Neural progenitor cell (in vitro differentiated cells): ENCODE measurements around the gene RAG1. TPM values are rescaled to one million over a fixed set of nuclear protein-coding genes. Genes with fewer than 3 reads are reported as not detected.

Experiments
- DNase-seq: peaks from one replicate; pipeline ENCODE4 v3.0.0-alpha.2; 2016; ENCODE audit warnings: low spot score
- H2AFZ ChIP-seq: fragments of 200-600 bp; sonication (generic); replicated peaks from 2 replicates; pipeline ENCODE4 v1.6.1; 2016; ENCODE audit warnings: antibody characterized with exemption
- H3F3A ChIP-seq: fragments of 200-600 bp; sonication (generic); 2 replicates; pipeline ENCODE4 v1.6.1; 2016; ENCODE audit warnings: antibody characterized with exemption, low read depth
- H3K27ac ChIP-seq: fragments of 200-600 bp; sonication (generic); 2 replicates; pipeline ENCODE4 v1.5.1; 2016; ENCODE audit warnings: mild to moderate bottlenecking
- H3K27me3 ChIP-seq: fragments of 200-600 bp; sonication (generic); 2 replicates; pipeline ENCODE4 v1.6.1; 2016; ENCODE audit warnings: mild to moderate bottlenecking, moderate library complexity
- H3K36me3 ChIP-seq: fragments of 200-600 bp; sonication (generic); 2 replicates; pipeline ENCODE4 v1.5.1; 2016
- H3K4me1 ChIP-seq: fragments of 200-600 bp; sonication (generic); 2 replicates; pipeline ENCODE4 v1.6.1; 2016; ENCODE audit warnings: mixed run types
- H3K4me2 ChIP-seq: fragments of 200-600 bp; sonication (generic); 2 replicates; pipeline ENCODE4 v1.6.1; 2016
- H3K4me3 ChIP-seq: fragments of 200-600 bp; sonication (generic); 2 replicates; pipeline ENCODE4 v1.5.1; 2016
- H3K79me2 ChIP-seq: fragments of 200-600 bp; sonication (generic); 2 replicates; pipeline ENCODE4 v1.6.1; 2016; ENCODE audit warnings: low read depth
- H3K9ac ChIP-seq: fragments of 200-600 bp; sonication (generic); 2 replicates; pipeline ENCODE4 v1.6.1; 2016
- H3K9me3 ChIP-seq: fragments of 200-600 bp; sonication (generic); 2 replicates; pipeline ENCODE4 v1.5.1; 2016; ENCODE audit warnings: low read depth
- H4K20me1 ChIP-seq: fragments of 200-600 bp; sonication (generic); 2 replicates; pipeline ENCODE4 v1.6.1; 2016; ENCODE audit warnings: low read depth
- H3K27ac Mint-ChIP-seq: 3 replicates; pipeline ENCODE4 v1.8.0; 2021; ENCODE audit warnings: mixed read lengths
- H3K27me3 Mint-ChIP-seq: 2 replicates; pipeline ENCODE4 v1.8.0; 2022; ENCODE audit warnings: low read depth, mild to moderate bottlenecking, inconsistent platforms, moderate library complexity, mixed read lengths; ENCODE audit not compliant: insufficient read depth
- H3K36me3 Mint-ChIP-seq: 3 replicates; pipeline ENCODE4 v1.8.0; 2021; ENCODE audit warnings: mixed read lengths
- H3K4me1 Mint-ChIP-seq: 3 replicates; pipeline ENCODE4 v1.8.0; 2021; ENCODE audit warnings: mixed read lengths
- H3K4me3 Mint-ChIP-seq: 3 replicates; pipeline ENCODE4 v1.8.0; 2021; ENCODE audit warnings: mild to moderate bottlenecking, moderate library complexity, mixed read lengths
- H3K9me3 Mint-ChIP-seq: 3 replicates; pipeline ENCODE4 v1.8.0; 2020; ENCODE audit warnings: mixed read lengths
- CTCF ChIP-seq: fragments of 200-600 bp; sonication (generic); IDR thresholded peaks from 2 replicates; pipeline ENCODE4 v1.5.1; 2017; ENCODE audit warnings: antibody characterized with exemption, mild to moderate bottlenecking
- EZH2 ChIP-seq: fragments of 200-600 bp; sonication (generic); IDR thresholded peaks from 2 replicates; pipeline ENCODE4 v1.6.1; 2017; ENCODE audit warnings: antibody characterized with exemption, mild to moderate bottlenecking, moderate library complexity
- EZH2phosphoT487 ChIP-seq: fragments of 200-600 bp; sonication (generic); IDR thresholded peaks from 2 replicates; pipeline ENCODE4 v1.6.1; 2017; ENCODE audit warnings: antibody characterized with exemption
- total RNA-seq: library from RNA; depleted of rRNA; stranded (reverse); fragments of >200 nt; gene quantifications from 2 replicates; pipeline ENCODE4 v1.2.3, GENCODE V29; 2015; ENCODE audit warnings: low replicate concordance

Gene RAG1
- total RNA-seq, 1 donor from 2014 or later = 0.84 TPM

- Histone ChIP-seq H3K27me3 (no peaks in the 10 kb centered on the region), H2AFZ (no peak overlapping the region), H3F3A (no peaks in the 10 kb centered on the region), H3K9ac (no peak overlapping the region), H3K9me3 (no peaks in the 10 kb centered on the region), H3K4me1 (no peaks in the 10 kb centered on the region), H3K27ac (no peak overlapping the region), H3K4me3 (no peak overlapping the region), H4K20me1 (no peaks in the 10 kb centered on the region), H3K36me3 (no peaks in the 10 kb centered on the region), H3K4me2 (no peak overlapping the region), H3K79me2 (no peaks in the 10 kb centered on the region)
- no peak for TF ChIP-seq CTCF
- TF ChIP-seq EZH2phosphoT487 = no peak
- TF ChIP-seq EZH2 = no peak
- Mint-ChIP-seq H3K27ac (no peak overlapping the region), H3K4me1 (no peaks in the 10 kb centered on the region), H3K36me3 (no peaks in the 10 kb centered on the region), H3K4me3 (no peak overlapping the region), H3K9me3 (peaks cover under 1% of the 10 kb centered on the region), H3K27me3 (no peaks in the 10 kb centered on the region)
- no peak for DNase-seq
Observed at GRCh38 chr11:36618363-36619047, 50.7 kb downstream of the RAG1 start.

DNA sequence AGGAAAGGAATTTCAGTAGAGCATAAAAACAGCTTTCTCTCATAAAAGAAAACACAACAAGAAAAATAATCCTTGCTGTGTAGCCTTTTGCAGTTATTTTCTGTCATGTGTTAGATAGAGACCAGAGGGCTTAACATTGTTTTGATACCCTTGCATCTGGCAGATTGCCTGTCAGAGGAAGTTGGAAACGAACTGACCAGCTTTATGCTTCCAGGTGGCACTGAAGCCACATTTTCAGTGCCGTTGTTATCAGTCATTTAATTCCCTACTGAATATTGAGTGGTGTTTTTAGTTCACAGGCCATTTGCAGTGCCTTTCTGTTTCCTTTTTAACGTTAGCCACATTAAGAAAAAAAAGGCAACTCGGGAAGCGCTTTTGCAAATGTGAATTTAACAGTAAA is 51.7 kb downstream of the RAG1 start:
- no peaks in the 10 kb centered on the region for H3K4me1 Mint-ChIP-seq
- no peak overlapping the region for H2AFZ ChIP-seq
- no peak overlapping the region for H3K4me3 Mint-ChIP-seq
- H3K27me3 ChIP-seq = no peaks in the 10 kb centered on the region
- no peak overlapping the region for H3K4me2 ChIP-seq
- no peaks in the 10 kb centered on the region for H3K9me3 Mint-ChIP-seq
- H3K9ac ChIP-seq = no peak overlapping the region
- H3K4me1 ChIP-seq = no peaks in the 10 kb centered on the region
- no peaks in the 10 kb centered on the region for H3K36me3 Mint-ChIP-seq
- no peaks in the 10 kb centered on the region for H3F3A ChIP-seq
- no peaks in the 10 kb centered on the region for H3K36me3 ChIP-seq
- no peaks in the 10 kb centered on the region for H3K27me3 Mint-ChIP-seq
- no peak overlapping the region for H3K27ac Mint-ChIP-seq
- H4K20me1 ChIP-seq = no peaks in the 10 kb centered on the region
- H3K9me3 ChIP-seq = no peaks in the 10 kb centered on the region
- no peak for DNase-seq
- H3K4me3 ChIP-seq = no peak overlapping the region
- H3K27ac ChIP-seq = no peak overlapping the region
- H3K79me2 ChIP-seq = no peaks in the 10 kb centered on the region
- TF ChIP-seq EZH2 (no peak), CTCF (no peak), EZH2phosphoT487 (no peak)

DNA sequence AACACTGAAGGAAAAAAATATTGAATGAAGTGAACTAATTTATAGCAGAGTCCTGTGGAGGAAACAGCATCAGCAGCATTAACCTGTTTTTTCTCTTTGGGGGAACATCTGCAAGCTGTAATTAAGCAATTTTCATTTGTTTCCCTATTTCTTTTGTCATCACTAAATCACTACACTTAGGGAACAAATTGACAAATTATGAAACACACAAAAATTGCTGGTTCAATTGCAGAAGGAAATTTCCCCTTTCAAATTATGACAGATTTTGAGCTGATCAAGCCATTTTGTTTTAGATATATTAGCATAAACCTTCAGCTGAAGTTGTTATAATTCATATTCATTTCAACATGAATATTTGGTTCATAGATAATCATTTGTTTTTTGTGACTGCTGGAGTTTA is 52.4 kb downstream of the RAG1 start:
- Histone ChIP-seq H2AFZ (no peak overlapping the region), H3K4me2 (no peak overlapping the region), H3F3A (no peaks in the 10 kb centered on the region), H3K27ac (no peak overlapping the region), H3K9ac (no peak overlapping the region), H3K4me1 (no peaks in the 10 kb centered on the region), H3K9me3 (no peaks in the 10 kb centered on the region), H3K79me2 (no peaks in the 10 kb centered on the region), H3K4me3 (no peak overlapping the region), H4K20me1 (no peaks in the 10 kb centered on the region), H3K27me3 (no peaks in the 10 kb centered on the region), H3K36me3 (no peaks in the 10 kb centered on the region)
- DNase-seq = no peak
- Mint-ChIP-seq H3K4me1 (no peaks in the 10 kb centered on the region), H3K27ac (no peak overlapping the region), H3K9me3 (no peaks in the 10 kb centered on the region), H3K36me3 (no peaks in the 10 kb centered on the region), H3K27me3 (no peaks in the 10 kb centered on the region), H3K4me3 (no peak overlapping the region)
- TF ChIP-seq EZH2 (no peak), EZH2phosphoT487 (no peak), CTCF (no peak)
